Kidney epithelial cell (primary cell): ENCODE measurements around the gene MPI. TPM values are rescaled to one million over a fixed set of nuclear protein-coding genes. Genes with fewer than 3 reads are reported as not detected.

ENCODE experiments used
- DNase-seq: peaks from one replicate; pipeline ENCODE4 v3.0.0-alpha.2; 2010; ENCODE audit warnings: low read depth
- H3K27me3 ChIP-seq: 2 replicates; pipeline ENCODE4 v1.6.0; 2011; ENCODE audit warnings: low read length; ENCODE audit not compliant: control insufficient read depth, insufficient read depth
- H3K36me3 ChIP-seq: 2 replicates; pipeline ENCODE4 v1.5.1; 2011; ENCODE audit warnings: low read length; ENCODE audit not compliant: control insufficient read depth, insufficient read depth
- H3K4me3 ChIP-seq: 2 replicates; pipeline ENCODE4 v1.5.1; 2011; ENCODE audit warnings: low read depth, mild to moderate bottlenecking, control low read depth, low read length
- total RNA-seq: library from RNA; depleted of rRNA; stranded (reverse); fragments of >200 nt; gene quantifications from 2 replicates; pipeline ENCODE4 v1.2.3, GENCODE V29; 2015
- TF ChIP-seq, protein P1 (sequence below): IDR thresholded peaks from 2 replicates; pipeline ENCODE4 v1.5.1; 2011; ENCODE audit warnings: mild to moderate bottlenecking, moderate library complexity, low read length, control low read depth, inconsistent platforms; ENCODE audit not compliant: insufficient read depth, poor library complexity, severe bottlenecking

The MPI gene, protein sequence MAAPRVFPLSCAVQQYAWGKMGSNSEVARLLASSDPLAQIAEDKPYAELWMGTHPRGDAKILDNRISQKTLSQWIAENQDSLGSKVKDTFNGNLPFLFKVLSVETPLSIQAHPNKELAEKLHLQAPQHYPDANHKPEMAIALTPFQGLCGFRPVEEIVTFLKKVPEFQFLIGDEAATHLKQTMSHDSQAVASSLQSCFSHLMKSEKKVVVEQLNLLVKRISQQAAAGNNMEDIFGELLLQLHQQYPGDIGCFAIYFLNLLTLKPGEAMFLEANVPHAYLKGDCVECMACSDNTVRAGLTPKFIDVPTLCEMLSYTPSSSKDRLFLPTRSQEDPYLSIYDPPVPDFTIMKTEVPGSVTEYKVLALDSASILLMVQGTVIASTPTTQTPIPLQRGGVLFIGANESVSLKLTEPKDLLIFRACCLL
- total RNA-seq = 39.5 and 45.2 TPM in 2 replicates

DNA sequence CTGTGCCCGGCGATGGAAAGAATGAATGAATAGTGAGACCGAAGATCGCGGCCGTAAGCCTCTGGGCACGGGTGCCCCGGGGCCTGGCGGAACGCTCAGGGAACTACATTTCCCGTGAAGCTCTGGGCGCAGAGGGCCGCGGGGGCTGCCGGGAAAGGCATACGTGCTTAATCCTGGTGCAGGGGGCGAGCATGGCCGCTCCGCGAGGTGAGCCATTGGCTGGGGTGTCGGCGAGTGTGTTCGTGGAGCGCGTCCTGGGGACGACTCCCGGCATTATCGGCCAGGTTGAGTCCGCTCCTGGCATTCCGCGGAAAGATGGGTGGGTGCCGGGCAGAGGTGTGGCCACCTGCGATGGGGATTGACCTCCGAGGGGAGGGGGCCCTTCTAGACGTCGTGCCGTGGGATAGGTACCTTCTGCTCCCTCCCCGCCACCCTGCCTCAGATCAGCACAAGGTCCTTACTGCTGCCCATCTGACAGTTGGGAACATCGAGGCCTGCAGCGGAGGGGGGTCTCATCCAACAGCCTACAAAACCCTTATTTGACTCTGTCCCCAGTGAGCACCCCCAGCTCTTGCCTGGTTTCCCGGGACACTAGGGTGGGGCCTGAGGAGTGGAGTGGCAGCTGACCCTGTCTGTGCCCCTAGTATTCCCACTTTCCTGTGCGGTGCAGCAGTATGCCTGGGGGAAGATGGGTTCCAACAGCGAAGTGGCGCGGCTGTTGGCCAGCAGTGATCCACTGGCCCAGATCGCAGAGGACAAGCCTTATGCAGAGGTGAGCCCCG is at the start of gene MPI:
TSS of gene MPI (plus strand) at position 160 of the 782 bp plus-strand sequence. CDS start at position 192, 32 bp downstream.
- DNase-seq = no peak
- H3K4me3 ChIP-seq = peak within 1 kb of the TSS; percentile 98
- TF ChIP-seq, protein P1, sequence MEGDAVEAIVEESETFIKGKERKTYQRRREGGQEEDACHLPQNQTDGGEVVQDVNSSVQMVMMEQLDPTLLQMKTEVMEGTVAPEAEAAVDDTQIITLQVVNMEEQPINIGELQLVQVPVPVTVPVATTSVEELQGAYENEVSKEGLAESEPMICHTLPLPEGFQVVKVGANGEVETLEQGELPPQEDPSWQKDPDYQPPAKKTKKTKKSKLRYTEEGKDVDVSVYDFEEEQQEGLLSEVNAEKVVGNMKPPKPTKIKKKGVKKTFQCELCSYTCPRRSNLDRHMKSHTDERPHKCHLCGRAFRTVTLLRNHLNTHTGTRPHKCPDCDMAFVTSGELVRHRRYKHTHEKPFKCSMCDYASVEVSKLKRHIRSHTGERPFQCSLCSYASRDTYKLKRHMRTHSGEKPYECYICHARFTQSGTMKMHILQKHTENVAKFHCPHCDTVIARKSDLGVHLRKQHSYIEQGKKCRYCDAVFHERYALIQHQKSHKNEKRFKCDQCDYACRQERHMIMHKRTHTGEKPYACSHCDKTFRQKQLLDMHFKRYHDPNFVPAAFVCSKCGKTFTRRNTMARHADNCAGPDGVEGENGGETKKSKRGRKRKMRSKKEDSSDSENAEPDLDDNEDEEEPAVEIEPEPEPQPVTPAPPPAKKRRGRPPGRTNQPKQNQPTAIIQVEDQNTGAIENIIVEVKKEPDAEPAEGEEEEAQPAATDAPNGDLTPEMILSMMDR = no peak
- no peaks in the 10 kb centered on the region for H3K27me3 ChIP-seq
- peaks cover 5% of the 10 kb centered on the region for H3K36me3 ChIP-seq

DNA sequence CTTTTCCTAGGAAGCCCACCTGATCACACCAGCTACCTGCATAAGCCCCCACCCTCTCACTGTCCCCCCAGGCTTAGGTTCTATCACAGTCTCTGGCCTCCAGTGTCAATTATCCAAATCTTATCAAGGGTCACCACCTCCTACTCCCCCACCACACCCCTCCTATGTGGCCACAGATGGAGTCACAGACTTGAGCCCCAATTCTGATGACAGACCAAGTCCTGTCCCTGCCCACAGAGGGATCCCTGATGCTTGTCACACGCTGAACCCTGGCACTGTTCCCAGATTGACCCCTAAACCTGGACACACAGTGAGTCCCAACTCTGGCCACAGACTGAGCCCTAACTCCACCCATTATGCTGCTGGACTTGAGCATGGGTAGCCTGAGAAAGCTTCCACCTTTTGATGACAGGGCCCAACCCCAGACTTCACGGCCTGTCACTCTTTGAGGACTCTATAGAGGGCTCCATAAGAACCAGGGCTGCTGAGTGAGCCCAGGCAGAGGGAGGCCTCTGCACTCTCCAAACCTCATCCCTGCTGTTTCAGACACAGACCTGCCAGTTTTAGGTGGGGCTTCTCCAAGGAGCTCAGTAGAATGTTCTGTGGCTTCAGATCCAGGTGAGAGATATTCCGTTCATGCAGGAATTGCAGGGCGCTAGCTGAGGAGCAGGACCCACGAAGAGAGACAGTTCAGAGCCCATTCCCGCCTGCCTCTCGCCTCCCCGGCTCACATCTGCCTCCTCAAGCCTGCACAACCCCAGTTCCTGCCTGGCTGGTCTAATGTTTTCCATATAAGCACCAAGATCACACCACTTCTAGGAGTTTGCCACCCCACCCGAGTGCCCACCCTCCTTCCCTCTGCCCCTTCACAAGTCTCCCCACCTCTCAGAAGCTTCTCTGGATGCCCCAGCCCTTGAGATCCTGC is 48.7 kb upstream of the MPI start:
- H3K36me3 ChIP-seq = no peaks in the 10 kb centered on the region
- DNase-seq = no peak
- no peaks in the 10 kb centered on the region for H3K27me3 ChIP-seq
- TF ChIP-seq, protein P1 = no peak
- H3K4me3 ChIP-seq = no peak overlapping the region

DNA sequence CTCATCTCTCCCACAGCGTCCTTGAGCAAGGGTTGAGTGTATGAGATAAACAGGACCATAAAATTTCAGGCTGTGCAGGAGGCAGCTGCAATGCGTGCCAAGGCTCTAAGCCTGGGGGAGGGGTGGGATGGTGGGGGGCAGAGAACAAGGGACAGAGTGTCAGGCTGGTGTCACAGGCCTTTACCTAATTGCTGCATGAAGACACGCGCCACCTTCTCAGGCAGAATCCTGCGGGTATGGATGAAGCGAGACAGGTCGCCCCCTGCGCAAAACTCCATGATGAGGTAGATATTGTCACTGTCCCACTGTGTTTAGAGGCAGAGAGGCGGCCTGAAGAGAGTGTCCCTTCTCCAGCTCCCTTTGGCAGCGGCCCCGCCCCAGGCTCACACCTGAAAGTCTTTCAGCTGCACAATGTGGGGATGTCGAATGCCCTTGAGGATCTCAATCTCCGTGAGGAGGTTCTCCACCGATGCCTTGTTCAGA is 47.9 kb upstream of the MPI start:
- TF ChIP-seq, protein P1 = no peak
- H3K4me3 ChIP-seq = peak overlapping the region; percentile 63
- no peaks in the 10 kb centered on the region for H3K27me3 ChIP-seq
- no peaks in the 10 kb centered on the region for H3K36me3 ChIP-seq
- DNase-seq = no peak

DNA sequence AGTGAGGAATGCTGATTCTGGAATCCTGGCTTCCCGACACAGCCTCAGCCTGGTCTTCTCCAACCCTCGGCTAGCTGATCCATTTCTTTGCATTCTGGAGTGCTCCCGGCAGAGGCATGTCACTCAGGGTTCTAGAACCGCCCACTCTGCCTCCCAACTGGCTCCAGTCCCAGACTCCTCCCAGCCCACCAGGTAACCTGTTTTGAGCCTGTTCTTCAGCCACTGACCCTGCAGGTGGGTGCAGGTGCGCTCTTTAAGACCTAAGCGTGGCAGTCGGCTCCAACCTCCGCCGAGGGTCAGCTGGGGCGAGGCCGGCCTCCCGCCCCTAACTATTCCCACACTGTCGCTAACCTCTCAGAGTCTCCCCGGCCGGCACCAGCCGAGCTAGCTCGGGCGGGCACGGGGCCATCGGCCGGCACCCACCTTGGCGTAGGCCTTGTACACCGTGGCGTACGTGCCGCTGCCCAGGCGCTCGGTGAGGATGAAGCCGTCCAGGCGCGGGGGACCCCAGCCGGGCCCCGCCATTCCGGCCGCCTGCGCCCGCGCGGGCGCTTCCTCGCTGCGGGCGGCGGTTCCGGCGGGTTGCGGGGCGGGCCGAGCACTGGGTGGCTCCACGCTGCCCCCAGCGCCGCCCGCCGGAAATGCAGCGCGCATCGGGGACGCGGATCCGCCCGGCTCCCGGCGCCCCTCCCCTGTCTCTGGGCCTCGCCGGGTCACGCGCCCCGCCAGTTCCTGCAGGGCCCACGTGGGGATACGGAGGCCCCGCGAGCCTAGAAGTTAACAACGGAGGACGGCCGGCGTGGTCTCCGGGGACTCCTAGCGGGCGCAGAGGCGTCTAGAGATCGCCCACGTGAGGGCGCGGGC is 47.0 kb upstream of the MPI start, which contains the start of gene ULK3:
TSS of gene ULK3 (minus strand) at position 576 of the 864 bp plus-strand sequence. CDS start at position 525, 51 bp downstream.
- TF ChIP-seq, protein P1 = peak; percentile 23
- H3K4me3 ChIP-seq = peak within 1 kb of the TSS; percentile 63
- no peak for DNase-seq
- H3K27me3 ChIP-seq = no peaks in the 10 kb centered on the region
- no peaks in the 10 kb centered on the region for H3K36me3 ChIP-seq
